ENCODE results near the gene CRB3. TPM values are rescaled to one million over a fixed set of nuclear protein-coding genes. Genes with fewer than 3 reads are reported as not detected.

CRB3 gene
- total and polyA plus RNA-seq, 2 of the 13 experiments (the other 11 are each of a cell fraction or from before 2014, with no cell fraction given): 10.6 to 25.6 TPM

GRCh38 chr19:6424939-6425731, 38.9 kb upstream of the CRB3 start (continued):
- peak; percentile 69; the same call in 1 of the 2 replicates for TF ChIP-seq PCBP1 (IDR thresholded peaks at IDR 0.05; ENCODE audit: borderline replicate concordance, low read depth, low read length)
- peak; percentile 38; the same call in 1 of the 2 replicates for TF ChIP-seq MXD4 (CRISPR knock-in tag; IDR thresholded peaks at IDR 0.05)
- TF ChIP-seq HINFP (CRISPR knock-in tag; IDR thresholded peaks at IDR 0.05; ENCODE audit: low read depth): peak; percentile 29; the same call in 1 of the 2 replicates
- TF ChIP-seq ZNF160 (CRISPR knock-in tag; IDR thresholded peaks at IDR 0.05): peak; percentile 64; the same call in 1 of the 2 replicates
- TF ChIP-seq GABPB1 (CRISPR knock-in tag; IDR thresholded peaks at IDR 0.05): peak; percentile 46
- no peak for TF ChIP-seq MATR3 (CRISPR knock-in tag; IDR thresholded peaks at IDR 0.05)
- TF ChIP-seq MYPOP (CRISPR knock-in tag; IDR thresholded peaks at IDR 0.05): peak; percentile 66; the same call in 1 of the 2 replicates
- 0 out of 2 replicates have a peak, but pooled peaks have one; percentile 40 for TF ChIP-seq RFXANK (CRISPR knock-in tag; IDR thresholded peaks at IDR 0.05)
- TF ChIP-seq ZMAT5 (CRISPR knock-in tag; IDR thresholded peaks at IDR 0.05; ENCODE audit: borderline replicate concordance, low read depth): no peak
- TF ChIP-seq ZNF615 (CRISPR knock-in tag; IDR thresholded peaks at IDR 0.05; ENCODE audit: borderline replicate concordance): no peak
- TF ChIP-seq ETS1 (CRISPR knock-in tag; IDR thresholded peaks at IDR 0.05): no peak
- TF ChIP-seq ZNF460 (CRISPR knock-in tag; IDR thresholded peaks at IDR 0.05; ENCODE audit: borderline replicate concordance): no peak
- peak; percentile 37; the same call in 1 of the 2 replicates for TF ChIP-seq GABPA (IDR thresholded peaks at IDR 0.05; ENCODE audit: low read depth, low read length)
- TF ChIP-seq GABPA (CRISPR knock-in tag; IDR thresholded peaks at IDR 0.05; ENCODE audit: low read depth): peak; percentile 59; the same call in 1 of the 2 replicates
- peak; percentile 94 for TF ChIP-seq NFYB (CRISPR knock-in tag; IDR thresholded peaks at IDR 0.05)
- no peak for TF ChIP-seq AGO1 (IDR thresholded peaks at IDR 0.05; ENCODE audit: low read depth, low read length, poor library complexity, severe bottlenecking)
- no peak for TF ChIP-seq ZBTB20 (CRISPR knock-in tag; IDR thresholded peaks at IDR 0.05; ENCODE audit: borderline replicate concordance, low read depth)
- no peak for TF ChIP-seq ZNF296 (CRISPR knock-in tag; conservative IDR thresholded peaks at IDR 0.05)
- TF ChIP-seq KMT2A (CRISPR knock-in tag; IDR thresholded peaks at IDR 0.05): 0 out of 2 replicates have a peak, but pooled peaks have one; percentile 18
- TF ChIP-seq ZNF598 (CRISPR knock-in tag; IDR thresholded peaks at IDR 0.05; ENCODE audit: borderline replicate concordance): peak; percentile 72; the same call in 1 of the 2 replicates
- no peak for TF ChIP-seq PRDM15 (CRISPR knock-in tag; IDR thresholded peaks at IDR 0.05)

All from HepG2 (cell line).